ENCODE results near the gene NANOG. TPM values are rescaled to one million over a fixed set of nuclear protein-coding genes. Genes with fewer than 3 reads are reported as not detected.
"Not testable (repeated sequence)": the region's sequence is repeated elsewhere in the genome, so short reads cannot be mapped to it uniquely, and the experiment has no call there.

Gene NANOG
- total RNA-seq (2022) (not detected in 2 replicates), Bru-seq, nascent RNA (not detected), BruChase-seq, experiment 1, labeled RNA remaining after a 6-hour chase (percentile 12 among the genes with signal in this experiment), BruChase-seq, experiment 2, labeled RNA remaining after a 2-hour chase (percentile 17 among the genes with signal in this experiment)
- long read RNA-seq = 0 reads

DNA sequence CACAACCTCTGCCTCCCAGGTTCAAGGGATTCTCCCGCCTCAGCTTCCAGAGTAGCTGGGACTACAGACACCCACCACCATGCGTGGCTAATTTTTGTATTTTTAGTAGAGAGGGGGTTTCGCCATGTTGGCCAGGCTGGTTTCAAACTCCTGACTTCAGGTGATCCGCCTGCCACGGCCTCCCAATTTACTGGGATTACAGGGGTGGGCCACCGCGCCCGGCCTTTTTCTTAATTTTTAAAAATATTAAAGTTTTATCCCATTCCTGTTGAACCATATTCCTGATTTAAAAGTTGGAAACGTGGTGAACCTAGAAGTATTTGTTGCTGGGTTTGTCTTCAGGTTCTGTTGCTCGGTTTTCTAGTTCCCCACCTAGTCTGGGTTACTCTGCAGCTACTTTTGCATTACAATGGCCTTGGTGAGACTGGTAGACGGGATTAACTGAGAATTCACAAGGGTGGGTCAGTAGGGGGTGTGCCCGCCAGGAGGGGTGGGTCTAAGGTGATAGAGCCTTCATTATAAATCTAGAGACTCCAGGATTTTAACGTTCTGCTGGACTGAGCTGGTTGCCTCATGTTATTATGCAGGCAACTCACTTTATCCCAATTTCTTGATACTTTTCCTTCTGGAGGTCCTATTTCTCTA is at the start of gene NANOG:
Gene NANOG (plus strand): TSS at position 519 of the 645 bp plus-strand sequence. CDS start 213 bp downstream, outside the sequence.
- H3K9me3 Mint-ChIP-seq (ENCODE audit: unreplicated experiment); H3K4me3 Mint-ChIP-seq (ENCODE audit: unreplicated experiment); H3K4me1 Mint-ChIP-seq (ENCODE audit: insufficient read depth, unreplicated experiment); H3K36me3 Mint-ChIP-seq (ENCODE audit: insufficient read depth, unreplicated experiment); H3K27ac Mint-ChIP-seq (ENCODE audit: low read depth, unreplicated experiment); intact Hi-C loops (cut with micrococcal nuclease); POLR2A ChIA-PET; DNase-seq (ENCODE audit: unreplicated experiment); H3K27me3 Mint-ChIP-seq (ENCODE audit: insufficient read depth, unreplicated experiment); BruUV-seq (replicated peaks): not testable (repeated sequence)
- CTCF ChIA-PET = interaction anchor here (0.6 to 3.0 kb wide), 3 partner anchors 11 to 112 kb away, joined by 3 to 13 read pairs (median 4); no protein-coding TSS in a partner anchor

DNA sequence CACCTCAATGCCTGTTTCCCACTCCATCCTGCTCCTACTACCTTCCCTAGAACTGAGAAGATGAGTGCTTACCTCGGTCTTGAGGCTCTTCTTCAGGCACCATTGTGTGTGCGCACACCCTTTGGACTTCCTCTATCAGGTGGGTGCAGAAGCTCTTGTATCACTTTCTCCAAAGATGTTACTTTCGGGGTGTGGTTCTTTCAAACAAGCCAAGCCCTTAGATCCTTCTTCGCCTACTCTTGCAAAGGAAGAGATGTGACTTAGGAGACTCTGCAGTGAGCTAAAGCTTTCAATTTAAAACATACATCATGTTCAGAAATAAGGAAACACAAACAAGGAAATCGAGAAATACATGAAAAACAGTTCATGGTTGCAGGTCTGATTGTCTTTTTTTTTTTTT is 42.0 kb upstream of the NANOG start, which contains the start of gene CLEC4C:
Gene CLEC4C (minus strand): TSS at position 130 of the 400 bp plus-strand sequence. CDS start 27 bp downstream, at position 103.
- POLR2A ChIA-PET = interaction anchor here (0.7 kb wide), 1 partner anchor 22 kb away, joined by 3 read pairs; no protein-coding TSS in a partner anchor
- CTCF ChIA-PET = no interaction called here
- no TSS peak for BruUV-seq (replicated peaks)
- Mint-ChIP-seq H3K4me3 (ENCODE audit: unreplicated experiment) (no peak within 1 kb of the TSS), H3K36me3 (ENCODE audit: insufficient read depth, unreplicated experiment) (no peaks in the 10 kb centered on the region), H3K4me1 (ENCODE audit: insufficient read depth, unreplicated experiment) (no peaks in the 10 kb centered on the region), H3K27ac (ENCODE audit: low read depth, unreplicated experiment) (no peak within 1 kb of the TSS), H3K9me3 (ENCODE audit: unreplicated experiment) (no peaks in the 10 kb centered on the region), H3K27me3 (ENCODE audit: insufficient read depth, unreplicated experiment) (no peaks in the 10 kb centered on the region)
- intact Hi-C loops (cut with micrococcal nuclease) = no loop called here
- DNase-seq (ENCODE audit: unreplicated experiment) = no peak
- TF ChIP-seq, protein P1, sequence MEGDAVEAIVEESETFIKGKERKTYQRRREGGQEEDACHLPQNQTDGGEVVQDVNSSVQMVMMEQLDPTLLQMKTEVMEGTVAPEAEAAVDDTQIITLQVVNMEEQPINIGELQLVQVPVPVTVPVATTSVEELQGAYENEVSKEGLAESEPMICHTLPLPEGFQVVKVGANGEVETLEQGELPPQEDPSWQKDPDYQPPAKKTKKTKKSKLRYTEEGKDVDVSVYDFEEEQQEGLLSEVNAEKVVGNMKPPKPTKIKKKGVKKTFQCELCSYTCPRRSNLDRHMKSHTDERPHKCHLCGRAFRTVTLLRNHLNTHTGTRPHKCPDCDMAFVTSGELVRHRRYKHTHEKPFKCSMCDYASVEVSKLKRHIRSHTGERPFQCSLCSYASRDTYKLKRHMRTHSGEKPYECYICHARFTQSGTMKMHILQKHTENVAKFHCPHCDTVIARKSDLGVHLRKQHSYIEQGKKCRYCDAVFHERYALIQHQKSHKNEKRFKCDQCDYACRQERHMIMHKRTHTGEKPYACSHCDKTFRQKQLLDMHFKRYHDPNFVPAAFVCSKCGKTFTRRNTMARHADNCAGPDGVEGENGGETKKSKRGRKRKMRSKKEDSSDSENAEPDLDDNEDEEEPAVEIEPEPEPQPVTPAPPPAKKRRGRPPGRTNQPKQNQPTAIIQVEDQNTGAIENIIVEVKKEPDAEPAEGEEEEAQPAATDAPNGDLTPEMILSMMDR (IDR thresholded peaks at IDR 0.05; ENCODE audit: unreplicated experiment) = no peak

DNA sequence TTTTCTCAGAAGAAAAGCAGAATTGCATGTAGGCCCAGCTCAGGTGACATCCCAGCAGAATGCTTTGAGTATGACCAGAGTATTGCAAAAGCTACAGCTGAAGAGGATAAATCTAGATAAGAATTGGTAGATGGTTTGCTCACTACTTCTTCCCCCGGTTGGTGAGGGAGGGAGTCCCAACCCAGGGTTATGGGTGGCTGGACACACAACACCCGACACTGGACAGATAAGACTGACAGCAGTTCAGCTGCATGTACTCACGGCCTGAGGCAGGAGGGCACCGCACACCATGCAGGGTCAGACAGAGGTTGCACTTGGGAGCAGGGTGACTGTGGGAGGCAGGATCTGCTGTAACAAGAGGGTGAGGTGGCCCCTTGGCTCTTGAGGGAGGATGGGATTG is 40.4 kb upstream of the NANOG start:
- Mint-ChIP-seq H3K9me3 (ENCODE audit: unreplicated experiment) (no peaks in the 10 kb centered on the region), H3K4me3 (ENCODE audit: unreplicated experiment) (no peak overlapping the region), H3K27ac (ENCODE audit: low read depth, unreplicated experiment) (no peak overlapping the region), H3K27me3 (ENCODE audit: insufficient read depth, unreplicated experiment) (no peaks in the 10 kb centered on the region), H3K4me1 (ENCODE audit: insufficient read depth, unreplicated experiment) (no peaks in the 10 kb centered on the region), H3K36me3 (ENCODE audit: insufficient read depth, unreplicated experiment) (no peaks in the 10 kb centered on the region)
- TF ChIP-seq, protein P1 (IDR thresholded peaks at IDR 0.05; ENCODE audit: unreplicated experiment) = no peak
- no TSS peak for BruUV-seq (replicated peaks)
- intact Hi-C loops (cut with micrococcal nuclease) = no loop called here
- ChIA-PET POLR2A (no interaction called here), CTCF (interaction anchor here (0.6 to 0.7 kb wide), 2 partner anchors 198 to 435 kb away, joined by 3 to 4 read pairs; no protein-coding TSS in a partner anchor)
- DNase-seq (ENCODE audit: unreplicated experiment) = no peak

DNA sequence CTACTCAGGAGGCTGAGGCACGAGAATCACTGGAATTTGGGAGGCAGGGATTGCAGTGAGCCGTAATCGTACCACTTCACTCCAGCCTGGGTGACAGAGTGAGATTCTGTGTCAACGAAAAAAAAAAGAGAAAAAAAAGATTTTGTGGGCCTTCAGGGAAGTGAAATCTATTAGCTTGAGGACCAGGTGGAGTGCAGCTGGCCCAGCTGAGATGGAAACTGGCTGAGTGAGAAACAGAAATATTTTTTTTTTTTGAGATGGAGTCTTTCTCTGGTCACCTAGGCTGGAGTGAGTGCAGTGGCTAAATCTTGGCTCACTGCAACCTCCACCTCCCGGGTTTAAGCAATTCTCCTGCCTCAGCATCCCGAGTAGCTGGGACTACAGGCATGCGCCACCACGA is 39.8 kb upstream of the NANOG start:
- CTCF ChIA-PET = interaction anchor here (0.7 kb wide), 1 partner anchor 436 kb away, joined by 3 read pairs; no protein-coding TSS in a partner anchor

More for the DNA sequence above, 39.8 kb upstream of the NANOG start:
- H3K27ac Mint-ChIP-seq (ENCODE audit: low read depth, unreplicated experiment) = no peak overlapping the region
- no TSS peak for BruUV-seq (replicated peaks)
- H3K9me3 Mint-ChIP-seq (ENCODE audit: unreplicated experiment) = no peaks in the 10 kb centered on the region
- DNase-seq (ENCODE audit: unreplicated experiment) = no peak
- intact Hi-C loops (cut with micrococcal nuclease) = no loop called here
- no peaks in the 10 kb centered on the region for H3K36me3 Mint-ChIP-seq (ENCODE audit: insufficient read depth, unreplicated experiment)
- no peaks in the 10 kb centered on the region for H3K27me3 Mint-ChIP-seq (ENCODE audit: insufficient read depth, unreplicated experiment)
- POLR2A ChIA-PET = no interaction called here
- H3K4me1 Mint-ChIP-seq (ENCODE audit: insufficient read depth, unreplicated experiment) = no peaks in the 10 kb centered on the region
- no peak overlapping the region for H3K4me3 Mint-ChIP-seq (ENCODE audit: unreplicated experiment)
- TF ChIP-seq, protein P1 (IDR thresholded peaks at IDR 0.05; ENCODE audit: unreplicated experiment) = no peak
